Trophoblast cell (in vitro differentiated cells and primary cell): ENCODE measurements around the gene SRGAP3.

Experiments used
- DNase-seq, 2 donors: peaks; one replicate each; pipeline ENCODE4 v3.0.0-alpha.2; 2016
- H2AFZ ChIP-seq: 2 replicates; pipeline ENCODE4 v1.6.1; 2013; ENCODE audit warnings: low read length, moderate library complexity, mild to moderate bottlenecking; ENCODE audit not compliant: insufficient read depth, poor library complexity
- H2AK5ac ChIP-seq: 2 replicates; pipeline ENCODE4 v1.6.1; 2013; ENCODE audit warnings: mild to moderate bottlenecking, low read length
- H2BK120ac ChIP-seq: 2 replicates; pipeline ENCODE4 v1.6.1; 2013; ENCODE audit warnings: low read length, mild to moderate bottlenecking, moderate library complexity; ENCODE audit not compliant: insufficient read depth, poor library complexity
- H2BK12ac ChIP-seq: 2 replicates; pipeline ENCODE4 v1.6.1; 2013; ENCODE audit warnings: mild to moderate bottlenecking, low read length, moderate library complexity
- H2BK5ac ChIP-seq: 2 replicates; pipeline ENCODE4 v1.6.1; 2013; ENCODE audit warnings: low read length, low read depth, moderate library complexity, mild to moderate bottlenecking; ENCODE audit not compliant: poor library complexity
- H3K14ac ChIP-seq: 2 replicates; pipeline ENCODE4 v1.6.1; 2013; ENCODE audit warnings: mild to moderate bottlenecking, low read length
- H3K18ac ChIP-seq: 2 replicates; pipeline ENCODE4 v1.6.1; 2013; ENCODE audit warnings: mild to moderate bottlenecking, low read length
- H3K23ac ChIP-seq: 2 replicates; pipeline ENCODE4 v1.6.1; 2013; ENCODE audit warnings: low read length
- H3K27ac ChIP-seq: 2 replicates; pipeline ENCODE4 v1.5.1; 2013; ENCODE audit warnings: low read depth, mild to moderate bottlenecking, inconsistent platforms, low read length, moderate library complexity
- H3K27me3 ChIP-seq: 2 replicates; pipeline ENCODE4 v1.6.1; 2013; ENCODE audit warnings: inconsistent platforms, mild to moderate bottlenecking, low read length, moderate library complexity; ENCODE audit not compliant: insufficient read depth
- H3K36me3 ChIP-seq, 2 experiments: 1 replicate in 1 of 2; 2 replicates in 1 of 2; pipeline ENCODE4 v1.6.1; 2013; ENCODE audit warnings: low read length in 2 of 2, mild to moderate bottlenecking in 2 of 2, moderate library complexity in 1 of 2; ENCODE audit not compliant: insufficient read depth in 2 of 2, control insufficient read depth in 1 of 2
- H3K4ac ChIP-seq: 2 replicates; pipeline ENCODE4 v1.6.1; 2013; ENCODE audit warnings: low read depth, mild to moderate bottlenecking, low read length, moderate library complexity
- H3K4me1 ChIP-seq, 2 experiments: 1 replicate in 1 of 2; 2 replicates in 1 of 2; pipeline ENCODE4 v1.6.1; 2013; ENCODE audit warnings: low read length in 2 of 2, mild to moderate bottlenecking in 2 of 2, moderate library complexity in 1 of 2; ENCODE audit not compliant: insufficient read depth in 2 of 2, control insufficient read depth in 1 of 2
- H3K4me2 ChIP-seq: 2 replicates; pipeline ENCODE4 v1.6.1; 2013; ENCODE audit warnings: inconsistent platforms, mild to moderate bottlenecking, low read length, moderate library complexity
- H3K4me3 ChIP-seq: 2 replicates; pipeline ENCODE4 v1.5.1; 2013; ENCODE audit warnings: mild to moderate bottlenecking, low read depth, low read length, inconsistent platforms
- H3K79me1 ChIP-seq: one replicate; pipeline ENCODE4 v1.6.1; 2013; ENCODE audit warnings: low read length
- H3K79me2 ChIP-seq: 2 replicates; pipeline ENCODE4 v1.6.1; 2013; ENCODE audit warnings: low read length, mild to moderate bottlenecking; ENCODE audit not compliant: control insufficient read depth, insufficient read depth, poor library complexity
- H3K9ac ChIP-seq: 2 replicates; pipeline ENCODE4 v1.6.1; 2013; ENCODE audit warnings: mild to moderate bottlenecking, low read length
- H3K9me3 ChIP-seq: 2 replicates; pipeline ENCODE4 v1.6.1; 2013; ENCODE audit warnings: low read depth, mild to moderate bottlenecking, control low read depth, inconsistent platforms, low read length; ENCODE audit not compliant: insufficient read depth
- H4K12ac ChIP-seq: 2 replicates; pipeline ENCODE4 v1.6.1; 2013; ENCODE audit warnings: low read depth, mild to moderate bottlenecking, low read length, moderate library complexity
- H4K8ac ChIP-seq: 2 replicates; pipeline ENCODE4 v1.6.1; 2013; ENCODE audit warnings: low read depth, mild to moderate bottlenecking, low read length, moderate library complexity
- H4K91ac ChIP-seq: one replicate; pipeline ENCODE4 v1.6.1; 2013; ENCODE audit warnings: low read depth, mild to moderate bottlenecking, low read length, moderate library complexity
- WGBS: extraction: QIAGEN DNeasy Blood & Tissue Kit; methylation state at CpG from one replicate; pipeline ENCODE4 v1.1.7; 2013; ENCODE audit warnings: missing lambda C conversion rate; ENCODE audit not compliant: insufficient read length, insufficient coverage; ENCODE audit errors: extremely low coverage; 5-methylcytosine and 5-hydroxymethylcytosine counted together

The SRGAP3 gene

DNA sequence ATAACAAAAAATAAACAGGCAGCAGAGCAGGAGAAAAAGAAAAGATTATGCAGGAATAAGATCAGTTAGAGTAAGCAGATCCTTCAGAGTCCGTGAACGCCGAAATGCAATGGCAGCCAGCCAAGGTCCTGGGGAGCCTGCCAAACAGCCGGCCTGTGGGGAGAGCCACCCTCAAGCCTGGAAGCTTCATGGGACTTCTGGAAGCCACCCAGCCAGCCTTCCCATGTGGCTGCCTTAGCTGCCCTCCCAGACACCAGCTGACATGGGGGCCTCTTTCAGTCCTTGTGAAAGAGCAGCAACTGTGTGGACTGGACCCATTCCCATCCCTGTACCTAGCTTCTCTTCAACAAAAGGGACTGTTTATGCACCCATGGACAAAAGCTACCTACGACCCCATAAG is 221.3 kb downstream of the SRGAP3 start:
- no CpG with 5 or more reads among the region's 5 CpGs for WGBS
- H3K23ac ChIP-seq: no peak overlapping the region

DNA sequence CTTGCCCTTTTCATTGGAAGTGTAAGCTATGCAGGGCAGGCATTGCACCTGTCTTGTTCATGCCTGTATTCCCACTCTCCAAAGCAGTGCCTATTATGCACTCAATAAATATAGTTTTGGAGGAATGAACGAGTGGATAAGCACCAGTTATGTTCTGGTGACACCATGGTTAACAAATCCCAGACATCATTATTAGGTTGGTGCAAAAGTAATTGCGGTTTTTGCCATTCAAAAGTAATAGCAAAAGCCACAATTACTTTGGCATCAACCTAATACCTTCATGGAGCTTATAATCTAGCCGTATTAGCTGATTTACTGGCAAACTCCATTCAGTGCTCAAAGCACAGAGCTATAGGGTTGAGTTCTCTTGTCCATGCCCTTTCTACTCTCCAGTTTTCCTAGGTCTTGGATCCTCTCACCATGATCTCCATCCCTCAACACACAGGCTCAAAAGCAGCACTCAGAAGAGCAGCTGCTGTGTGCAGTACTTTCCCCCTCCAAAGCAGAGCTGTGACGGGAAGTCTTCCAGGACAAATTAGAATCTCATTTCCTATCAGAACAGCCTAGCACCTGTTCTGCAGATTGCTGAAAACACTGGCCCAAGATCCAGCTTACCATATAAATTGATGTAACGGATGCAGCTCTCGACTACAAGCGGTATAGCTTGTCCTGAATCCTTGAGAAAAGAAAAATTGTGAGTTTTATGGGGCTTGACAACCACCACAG is 223.0 kb downstream of the SRGAP3 start:
- Histone ChIP-seq H3K4me2 (no peak overlapping the region), H3K4ac (no peak overlapping the region)
- no CpG with 5 or more reads among the region's 7 CpGs for WGBS

More for the DNA sequence above, 221.3 kb downstream of the SRGAP3 start:
- Histone ChIP-seq H3K14ac (no peak overlapping the region), H3K4me3 (no peak overlapping the region), H3K4ac (no peak overlapping the region), H3K27ac (no peak overlapping the region), H3K79me1 (no peaks in the 10 kb centered on the region), H4K91ac (no peak overlapping the region), H3K36me3 (no peaks in the 10 kb centered on the region), H4K8ac (no peak overlapping the region), H2BK120ac (no peak overlapping the region), H2AFZ (no peak overlapping the region), H3K79me2 (no peaks in the 10 kb centered on the region), H3K27me3 (no peaks in the 10 kb centered on the region), H2BK12ac (no peak overlapping the region), H3K4me2 (no peak overlapping the region), H3K4me1 (peaks cover 0 to under 1% of the 10 kb centered on the region in 2 experiments), H3K18ac (no peak overlapping the region), H2AK5ac (no peak overlapping the region), H3K9ac (no peak overlapping the region), H2BK5ac (no peak overlapping the region), H3K9me3 (peaks cover 2% of the 10 kb centered on the region), H4K12ac (no peak overlapping the region)
- no peak for DNase-seq

DNA sequence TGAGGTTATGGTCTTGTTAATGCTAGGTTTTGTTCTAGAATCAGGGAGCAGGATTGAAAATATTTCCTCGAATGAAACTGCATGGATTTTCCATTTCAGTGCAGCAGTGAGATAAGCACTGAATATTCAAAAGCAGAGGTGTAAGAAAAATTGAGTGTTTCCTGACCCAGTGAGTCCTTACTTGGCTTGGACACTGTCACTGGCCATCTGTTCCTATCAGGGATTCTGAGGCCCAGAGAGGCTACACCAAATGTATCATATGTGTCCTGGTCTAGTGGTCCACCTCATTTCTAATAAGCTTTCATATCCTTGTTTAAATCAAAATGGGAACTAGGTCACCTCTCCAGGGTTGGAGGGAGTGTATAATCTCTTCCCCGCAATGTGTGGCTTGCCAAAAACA is 225.1 kb downstream of the SRGAP3 start:
- Histone ChIP-seq H3K14ac (no peak overlapping the region), H3K9ac (no peak overlapping the region), H4K12ac (no peak overlapping the region), H3K4me1 (peaks cover 0 to 9% of the 10 kb centered on the region in 2 experiments), H3K4me2 (no peak overlapping the region), H2AFZ (no peak overlapping the region), H3K23ac (no peak overlapping the region), H2AK5ac (no peak overlapping the region), H3K27me3 (no peaks in the 10 kb centered on the region), H2BK120ac (no peak overlapping the region), H2BK12ac (no peak overlapping the region), H3K36me3 (no peaks in the 10 kb centered on the region), H2BK5ac (no peak overlapping the region), H3K4me3 (no peak overlapping the region), H3K4ac (no peak overlapping the region), H4K8ac (no peak overlapping the region), H3K79me2 (no peaks in the 10 kb centered on the region), H4K91ac (no peak overlapping the region), H3K18ac (no peak overlapping the region), H3K27ac (no peak overlapping the region), H3K79me1 (no peaks in the 10 kb centered on the region), H3K9me3 (peaks cover 2% of the 10 kb centered on the region)
- DNase-seq: no peak
- WGBS: no CpG with 5 or more reads among the region's 2 CpGs

More for the DNA sequence above, 223.0 kb downstream of the SRGAP3 start:
- Histone ChIP-seq H4K91ac (no peak overlapping the region), H3K79me2 (no peaks in the 10 kb centered on the region), H4K12ac (no peak overlapping the region), H3K27ac (no peak overlapping the region), H2AK5ac (no peak overlapping the region), H3K27me3 (no peaks in the 10 kb centered on the region), H3K9ac (no peak overlapping the region), H3K79me1 (no peaks in the 10 kb centered on the region), H2AFZ (no peak overlapping the region), H3K23ac (no peak overlapping the region), H3K9me3 (peaks cover 2% of the 10 kb centered on the region), H3K4me1 (peaks cover 0 to 4% of the 10 kb centered on the region in 2 experiments), H3K4me3 (no peak overlapping the region), H3K18ac (no peak overlapping the region), H2BK120ac (no peak overlapping the region), H3K36me3 (no peaks in the 10 kb centered on the region), H2BK12ac (no peak overlapping the region), H2BK5ac (no peak overlapping the region), H3K14ac (no peak overlapping the region), H4K8ac (no peak overlapping the region)
- no peak for DNase-seq

DNA sequence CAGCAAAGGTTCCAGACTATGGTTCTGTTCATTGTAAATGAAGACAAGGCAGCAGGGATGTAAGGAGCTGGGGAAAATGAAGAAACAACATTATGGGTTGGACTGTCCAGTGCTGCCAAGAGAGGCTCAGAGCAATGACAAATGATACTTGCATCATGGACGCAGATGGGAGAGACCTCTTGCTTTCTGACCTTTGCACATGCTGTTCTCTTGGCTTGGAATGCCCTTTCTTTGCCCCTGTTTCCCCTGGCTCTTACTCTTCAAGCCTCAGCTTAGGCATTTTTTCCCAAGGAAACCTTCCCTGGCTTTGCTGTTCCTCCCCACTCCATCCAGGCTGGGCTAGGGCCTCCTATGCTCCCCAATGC is 226.2 kb downstream of the SRGAP3 start:
- Histone ChIP-seq H3K4me1 (peaks cover 0 to 9% of the 10 kb centered on the region in 2 experiments), H3K79me2 (no peaks in the 10 kb centered on the region), H2BK12ac (no peak overlapping the region), H3K27me3 (no peaks in the 10 kb centered on the region), H3K4ac (no peak overlapping the region), H3K23ac (no peak overlapping the region), H3K27ac (no peak overlapping the region), H2BK5ac (no peak overlapping the region), H3K36me3 (no peaks in the 10 kb centered on the region), H2AK5ac (no peak overlapping the region), H3K18ac (no peak overlapping the region), H4K12ac (no peak overlapping the region), H3K14ac (no peak overlapping the region), H3K4me2 (no peak overlapping the region), H4K8ac (no peak overlapping the region), H4K91ac (no peak overlapping the region), H3K9ac (no peak overlapping the region), H3K4me3 (no peak overlapping the region), H2AFZ (no peak overlapping the region), H3K79me1 (no peaks in the 10 kb centered on the region), H3K9me3 (peaks cover 2% of the 10 kb centered on the region), H2BK120ac (no peak overlapping the region)
- no CpG with 5 or more reads among the region's 1 CpG for WGBS
- no peak for DNase-seq
